HUES6 (cell line): ENCODE measurements around the gene NUP205.
"Not testable (repeated sequence)": the region's sequence is repeated elsewhere in the genome, so short reads cannot be mapped to it uniquely, and the experiment has no call there.

ENCODE experiments used
- H3K27ac ChIP-seq: 2 replicates; pipeline ENCODE4 v1.7.0; 2013; ENCODE audit warnings: low read depth, mild to moderate bottlenecking, low read length, inconsistent platforms
- H3K27me3 ChIP-seq: 2 replicates; pipeline ENCODE4 v1.6.1; 2013; ENCODE audit warnings: low read length; ENCODE audit not compliant: control insufficient read depth, insufficient read depth
- H3K36me3 ChIP-seq: 2 replicates; pipeline ENCODE4 v1.6.1; 2013; ENCODE audit warnings: low read length; ENCODE audit not compliant: control insufficient read depth, insufficient read depth
- H3K4me1 ChIP-seq: 2 replicates; pipeline ENCODE4 v1.6.1; 2013; ENCODE audit warnings: low read length; ENCODE audit not compliant: control insufficient read depth, insufficient read depth
- H3K4me3 ChIP-seq: 2 replicates; pipeline ENCODE4 v1.5.1; 2013; ENCODE audit warnings: low read depth, low read length
- H3K9ac ChIP-seq: one replicate; pipeline ENCODE4 v1.6.1; 2013; ENCODE audit warnings: mild to moderate bottlenecking, low read length
- H3K9me3 ChIP-seq: 2 replicates; pipeline ENCODE4 v1.6.1; 2013; ENCODE audit warnings: low read depth, low read length; ENCODE audit not compliant: control insufficient read depth, insufficient read depth

NUP205 gene

DNA sequence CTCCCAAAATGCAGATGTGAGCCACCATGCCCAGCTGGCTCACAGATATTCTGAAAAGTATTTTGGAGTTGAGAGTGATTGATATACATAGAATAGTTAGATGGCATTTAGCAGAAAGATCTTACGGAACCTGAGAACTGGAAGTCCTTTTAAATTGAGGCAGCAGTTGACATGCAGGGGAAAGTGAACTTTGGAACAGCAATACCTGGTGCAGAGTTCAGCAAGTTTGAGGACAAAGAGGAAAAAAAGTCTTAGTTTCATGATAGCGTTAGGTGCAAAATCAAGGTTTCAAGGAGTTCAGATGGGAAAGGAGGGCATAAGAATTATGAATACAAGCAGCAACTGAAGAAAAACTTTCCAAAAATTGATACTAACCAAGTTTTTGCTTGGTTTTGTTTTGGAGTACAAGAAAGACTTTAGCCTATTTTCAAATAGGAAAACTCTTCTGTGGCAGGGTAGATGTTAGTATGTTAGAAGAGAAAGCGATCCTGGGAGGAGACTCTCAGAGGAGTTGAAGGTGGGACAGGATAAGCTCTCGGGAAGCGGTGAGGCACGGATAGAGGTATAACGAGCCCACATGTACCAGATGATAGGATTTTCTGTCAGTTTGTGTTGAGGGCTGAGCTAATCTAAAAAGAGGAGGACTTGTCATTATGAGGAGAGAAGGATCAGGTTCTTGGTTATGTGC lies 76.6 kb downstream of the NUP205 start:
- no peak overlapping the region for H3K9ac ChIP-seq
- H3K36me3 ChIP-seq, result peaks cover 95% of the 10 kb centered on the region
- no peak overlapping the region for H3K4me3 ChIP-seq
- no peak overlapping the region for H3K27ac ChIP-seq
- H3K4me1 ChIP-seq, result no peaks in the 10 kb centered on the region
- no peaks in the 10 kb centered on the region for H3K9me3 ChIP-seq
- no peaks in the 10 kb centered on the region for H3K27me3 ChIP-seq

DNA sequence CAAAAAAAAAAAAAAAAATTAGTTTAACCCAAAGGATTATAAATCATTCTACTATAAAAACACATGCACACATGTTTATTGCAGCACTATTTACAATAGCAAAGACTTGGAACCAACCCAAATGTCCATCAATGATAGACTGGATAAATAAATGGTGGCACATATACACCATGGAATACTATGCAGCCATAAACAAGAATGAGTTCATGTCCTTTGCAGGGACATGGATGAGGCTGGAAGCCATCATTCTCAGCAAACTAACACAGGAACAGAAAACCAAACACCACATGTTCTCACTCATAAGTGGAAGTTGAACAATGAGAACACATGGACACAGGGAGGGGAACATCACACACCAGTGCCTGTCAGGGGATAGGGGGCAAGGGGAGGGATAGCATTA lies 82.0 kb downstream of the NUP205 start:
- H3K9ac ChIP-seq, H3K27me3 ChIP-seq: not testable (repeated sequence)
- H3K36me3 ChIP-seq, result peaks cover 99% of the 10 kb centered on the region

DNA sequence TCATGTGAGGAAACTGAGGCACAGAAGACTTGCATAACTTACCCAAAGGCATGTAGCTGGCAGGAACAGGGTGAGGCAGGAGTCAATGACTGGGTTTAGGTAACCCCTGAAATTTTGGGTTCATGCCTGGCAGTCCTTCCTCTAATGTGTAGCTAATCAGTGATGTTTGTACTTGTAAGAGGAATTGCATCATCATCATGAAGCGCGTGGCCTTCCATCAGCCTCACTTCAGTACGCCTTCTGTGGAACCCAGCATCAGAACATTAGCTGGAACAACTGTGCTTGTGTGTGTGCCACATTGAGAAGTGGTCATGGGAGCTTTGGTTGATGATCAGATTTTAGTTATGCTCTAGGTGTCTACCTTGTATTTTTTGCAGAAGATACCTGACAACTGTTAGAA lies 86.4 kb downstream of the NUP205 start:
- no peaks in the 10 kb centered on the region for H3K4me1 ChIP-seq
- no peaks in the 10 kb centered on the region for H3K9me3 ChIP-seq
- no peak overlapping the region for H3K27ac ChIP-seq
- H3K36me3 ChIP-seq, result peaks cover 98% of the 10 kb centered on the region
- H3K4me3 ChIP-seq, result no peak overlapping the region
- H3K27me3 ChIP-seq, result no peaks in the 10 kb centered on the region
- no peak overlapping the region for H3K9ac ChIP-seq

More for the DNA sequence above, 82.0 kb downstream of the NUP205 start:
- H3K4me1 ChIP-seq, H3K27ac ChIP-seq, H3K9me3 ChIP-seq, H3K4me3 ChIP-seq: not testable (repeated sequence)

DNA sequence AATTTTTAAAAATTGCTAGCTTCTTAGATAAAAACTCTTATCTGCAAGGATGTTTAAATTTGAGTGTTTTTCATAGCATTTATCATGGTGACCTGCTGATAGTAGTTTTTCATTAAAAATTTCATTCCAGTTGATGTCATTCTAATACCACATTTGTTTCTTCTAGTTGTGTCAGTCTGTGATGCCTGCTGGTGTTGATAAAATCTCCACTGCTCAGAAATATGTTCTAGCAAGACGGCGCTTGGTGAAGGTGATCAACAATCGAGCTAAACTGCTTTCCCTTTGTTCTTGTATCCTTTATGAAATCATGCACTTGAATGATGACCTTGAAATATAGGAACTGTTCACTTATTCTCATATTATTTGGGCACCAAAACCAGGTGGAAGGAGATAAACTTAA lies 87.0 kb downstream of the NUP205 start:
- Histone ChIP-seq H3K9ac (no peak overlapping the region), H3K4me1 (no peaks in the 10 kb centered on the region), H3K4me3 (no peak overlapping the region), H3K9me3 (no peaks in the 10 kb centered on the region), H3K27ac (no peak overlapping the region), H3K36me3 (peaks cover 97% of the 10 kb centered on the region), H3K27me3 (no peaks in the 10 kb centered on the region)

DNA sequence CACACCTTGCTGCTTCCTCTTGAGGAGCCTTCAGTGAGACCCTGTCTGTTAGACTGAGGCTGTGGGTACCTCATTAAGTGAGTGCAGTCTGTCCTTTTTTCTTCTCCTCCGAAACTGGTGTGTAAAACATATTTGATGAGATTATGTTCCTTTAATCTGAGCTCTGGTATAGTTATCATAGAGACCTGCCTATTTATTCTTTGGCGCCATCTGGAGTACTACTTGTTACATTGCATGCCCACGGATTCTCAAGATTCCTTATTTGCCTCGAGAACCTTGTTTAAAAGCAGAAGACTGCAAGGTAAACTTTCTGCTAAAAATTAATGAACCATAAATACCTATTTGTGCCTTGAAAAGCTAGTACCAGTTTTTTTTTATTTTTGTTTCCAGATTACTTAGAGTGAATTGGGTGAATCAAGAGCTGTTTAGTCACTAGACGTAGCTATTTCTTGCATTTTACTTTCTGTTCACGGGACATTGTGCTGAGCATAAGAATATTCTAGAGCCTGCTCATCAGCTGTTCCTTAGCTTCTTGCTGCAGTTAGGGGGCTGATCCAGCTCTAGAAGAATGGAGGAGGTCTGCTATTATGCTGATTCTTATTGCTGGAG lies 87.7 kb downstream of the NUP205 start:
- Histone ChIP-seq H3K9ac (no peak overlapping the region), H3K4me1 (no peaks in the 10 kb centered on the region), H3K27me3 (no peaks in the 10 kb centered on the region), H3K36me3 (peaks cover 90% of the 10 kb centered on the region), H3K9me3 (no peaks in the 10 kb centered on the region), H3K4me3 (no peak overlapping the region), H3K27ac (no peak overlapping the region)

DNA sequence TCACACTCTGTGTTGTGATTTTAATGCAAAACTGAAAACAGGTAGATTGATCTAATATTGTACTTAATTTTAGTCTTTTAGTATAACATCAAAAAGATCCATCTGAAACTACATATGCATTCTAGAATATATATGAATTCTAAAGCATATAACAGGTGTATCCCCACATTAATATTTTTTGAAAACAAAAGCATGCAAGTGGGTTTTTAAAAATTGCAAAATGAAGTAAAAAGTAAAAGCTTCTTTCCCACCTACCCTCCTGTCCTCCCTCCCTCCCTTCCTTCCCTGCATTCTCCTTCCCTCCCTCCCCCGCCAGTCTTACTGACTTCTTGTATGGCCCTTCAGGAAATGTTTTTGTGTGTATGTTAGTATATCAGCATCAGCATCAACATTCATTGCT lies 90.0 kb downstream of the NUP205 start:
- H3K36me3 ChIP-seq, result peaks cover 71% of the 10 kb centered on the region
- no peak overlapping the region for H3K4me3 ChIP-seq
- H3K9ac ChIP-seq, result no peak overlapping the region
- no peak overlapping the region for H3K27ac ChIP-seq
- H3K27me3 ChIP-seq, result no peaks in the 10 kb centered on the region
- no peaks in the 10 kb centered on the region; the same call in 1 of the 2 replicates for H3K4me1 ChIP-seq
- H3K9me3 ChIP-seq, result no peaks in the 10 kb centered on the region

DNA sequence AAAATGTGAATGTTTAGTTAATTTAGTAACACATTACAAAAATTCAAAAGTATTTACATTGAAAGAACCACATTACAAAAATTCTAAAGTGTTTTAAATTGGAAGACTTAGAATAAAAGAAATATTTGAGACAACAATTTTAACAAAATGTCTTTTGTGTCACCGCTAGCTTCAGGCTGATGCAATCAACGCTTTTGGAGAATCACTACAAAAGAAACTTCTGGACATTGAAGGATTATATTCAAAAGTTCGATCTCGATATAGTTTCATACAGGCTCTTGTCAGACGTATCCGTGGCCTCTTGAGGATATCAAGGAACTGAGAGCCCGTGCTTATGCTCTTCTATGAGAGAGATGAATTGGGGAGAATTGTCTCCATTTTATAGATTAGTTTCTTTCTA lies 90.5 kb downstream of the NUP205 start:
- no peaks in the 10 kb centered on the region for H3K27me3 ChIP-seq
- no peaks in the 10 kb centered on the region for H3K9me3 ChIP-seq
- peaks cover 66% of the 10 kb centered on the region for H3K36me3 ChIP-seq
- no peak overlapping the region for H3K4me3 ChIP-seq
- H3K9ac ChIP-seq, result no peak overlapping the region
- no peaks in the 10 kb centered on the region; the same call in 1 of the 2 replicates for H3K4me1 ChIP-seq
- H3K27ac ChIP-seq, result no peak overlapping the region

DNA sequence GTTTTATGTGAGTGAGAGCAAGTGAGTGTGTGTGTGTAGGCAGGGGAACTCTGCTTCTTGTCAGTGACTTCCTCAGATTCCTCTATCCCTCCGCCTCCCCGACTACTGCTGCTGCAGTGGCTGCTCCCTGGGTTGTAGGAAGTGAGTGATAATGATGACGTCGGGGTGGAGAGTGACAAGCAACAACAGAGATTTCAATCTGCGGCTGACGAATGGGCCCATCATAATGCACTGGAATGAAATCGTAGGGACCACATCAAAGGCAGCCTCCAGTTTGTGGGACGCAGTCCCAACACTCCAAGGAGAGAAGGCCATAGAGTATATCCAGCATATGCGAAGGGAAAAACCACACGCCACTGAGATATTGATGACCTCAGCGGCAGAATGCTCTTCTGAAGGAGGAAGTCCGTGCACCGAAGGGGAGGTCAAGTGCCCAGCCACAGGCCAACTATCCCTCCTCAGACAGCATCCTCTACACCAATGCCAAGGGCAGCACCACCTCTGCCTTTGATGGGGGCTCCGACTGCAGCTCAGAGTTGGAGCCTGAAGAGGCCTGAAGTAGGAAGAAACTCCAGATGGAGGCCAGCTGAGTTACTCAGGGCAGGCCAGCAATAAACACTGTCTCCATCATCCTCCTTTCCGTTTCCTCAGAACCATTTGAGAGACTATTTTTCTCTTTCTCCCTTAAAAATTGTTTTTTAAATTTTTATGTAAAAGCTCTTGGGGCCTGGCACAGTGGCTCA lies 93.3 kb downstream of the NUP205 start:
- Histone ChIP-seq H3K36me3 (peaks cover 40% of the 10 kb centered on the region), H3K9ac (no peak overlapping the region), H3K27me3 (no peaks in the 10 kb centered on the region), H3K4me1 (no peaks in the 10 kb centered on the region; the same call in 1 of the 2 replicates), H3K27ac (no peak overlapping the region), H3K9me3 (no peaks in the 10 kb centered on the region), H3K4me3 (no peak overlapping the region)

DNA sequence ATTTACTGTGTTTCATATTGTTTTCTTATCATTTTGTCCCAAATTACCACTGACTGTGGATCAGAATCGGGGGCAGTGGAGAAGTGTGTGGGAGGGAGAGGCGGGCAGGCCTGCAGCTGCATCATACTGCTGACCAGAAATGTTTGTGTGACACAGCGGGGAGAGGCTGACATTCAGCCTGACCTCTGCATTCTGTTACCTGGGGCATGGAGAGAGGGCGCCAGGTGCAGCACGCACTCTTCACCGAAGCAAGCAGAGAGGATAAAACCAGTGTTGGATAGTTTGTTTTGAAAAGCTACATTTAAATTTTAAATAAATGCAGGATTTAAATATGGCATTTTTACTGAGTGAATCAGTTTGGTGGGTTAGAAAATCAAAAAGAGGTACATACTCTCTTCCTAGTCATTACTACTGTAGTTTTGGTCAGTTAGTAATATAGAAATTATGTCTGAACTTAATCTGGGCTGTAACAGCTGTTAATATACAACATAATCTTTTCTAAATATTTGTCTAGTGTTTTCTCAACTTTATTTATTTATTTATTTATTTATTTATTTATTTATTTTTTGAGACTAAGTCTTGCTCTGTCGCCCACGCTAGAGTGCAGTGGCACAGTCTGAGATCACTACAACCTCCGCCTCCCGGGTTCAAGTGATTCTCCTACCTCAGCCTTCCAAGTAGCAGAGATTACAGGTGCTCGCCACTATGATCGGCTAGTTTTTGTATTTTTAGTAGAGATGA lies 95.8 kb downstream of the NUP205 start:
- Histone ChIP-seq H3K27me3 (no peaks in the 10 kb centered on the region), H3K4me1 (no peaks in the 10 kb centered on the region; the same call in 1 of the 2 replicates), H3K9ac (no peak overlapping the region), H3K36me3 (peaks cover 15% of the 10 kb centered on the region), H3K4me3 (no peak overlapping the region), H3K27ac (no peak overlapping the region), H3K9me3 (no peaks in the 10 kb centered on the region)

DNA sequence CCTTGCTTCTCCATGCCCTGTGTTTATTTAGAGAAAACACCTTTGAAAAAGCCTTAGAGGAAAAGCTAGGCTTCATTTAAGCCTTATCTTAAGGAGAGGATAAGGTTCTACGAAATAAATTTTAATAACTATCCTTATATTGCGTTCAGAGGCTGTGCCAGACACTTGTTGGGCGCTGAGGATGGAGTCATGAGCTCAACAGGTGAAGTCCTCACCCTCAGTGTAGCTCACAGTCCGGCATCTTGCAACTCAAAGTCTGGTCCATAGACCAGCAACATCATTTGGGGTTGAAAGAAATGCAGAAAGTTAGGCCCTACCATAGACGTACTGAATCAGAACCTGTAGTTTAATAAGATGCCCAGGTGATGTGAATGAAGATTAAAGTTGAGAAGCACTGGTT lies 100.8 kb downstream of the NUP205 start:
- Histone ChIP-seq H3K9me3 (no peaks in the 10 kb centered on the region), H3K4me1 (peaks cover 6% of the 10 kb centered on the region), H3K36me3 (no peaks in the 10 kb centered on the region), H3K9ac (no peak overlapping the region), H3K27me3 (no peaks in the 10 kb centered on the region), H3K27ac (no peak overlapping the region), H3K4me3 (no peak overlapping the region)
